ENCODE results near the gene KBTBD7.
"Not testable (repeated sequence)": the region's sequence is repeated elsewhere in the genome, so short reads cannot be mapped to it uniquely, and the experiment has no call there.

Gene KBTBD7

DNA sequence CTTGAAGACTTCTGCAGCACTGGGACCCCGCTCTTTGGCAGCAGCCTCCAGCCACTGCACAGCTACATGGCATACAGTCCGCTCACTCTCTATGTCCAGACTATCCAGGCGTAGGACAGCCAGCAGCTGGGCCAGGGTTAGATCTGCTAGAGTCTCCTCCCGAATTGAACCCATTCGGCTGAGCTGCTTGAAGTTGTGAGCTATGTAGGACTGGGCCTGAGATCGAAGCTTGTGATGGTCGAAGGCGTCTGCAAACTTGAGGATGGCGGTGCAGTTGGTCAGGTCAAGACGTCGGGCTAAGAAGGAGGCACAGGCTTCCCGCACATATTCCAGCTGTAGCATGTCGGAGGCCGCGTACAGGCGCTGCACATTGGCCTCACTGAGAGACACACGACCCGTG, 900 bp downstream of the KBTBD7 start:
- DNase-seq = no peak

DNA sequence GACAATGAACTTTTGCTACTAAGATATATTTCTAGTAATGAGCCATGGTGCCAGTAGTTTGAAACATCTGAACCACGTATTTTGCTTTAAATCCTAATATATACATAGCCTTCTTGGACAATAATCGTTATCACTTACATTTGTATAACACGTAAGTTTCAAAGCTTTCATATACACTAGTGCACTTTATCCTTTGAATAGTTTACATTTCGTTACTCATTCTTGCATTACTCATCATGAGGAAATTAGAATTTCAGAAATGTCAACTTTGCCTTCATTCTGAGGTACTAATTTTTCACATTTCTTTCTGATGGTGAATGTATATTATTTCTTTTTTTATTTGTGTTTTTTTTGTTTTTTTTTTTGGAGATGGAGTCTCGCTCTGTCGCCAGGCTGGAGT, 5.8 kb downstream of the KBTBD7 start:
- DNase-seq = no peak

DNA sequence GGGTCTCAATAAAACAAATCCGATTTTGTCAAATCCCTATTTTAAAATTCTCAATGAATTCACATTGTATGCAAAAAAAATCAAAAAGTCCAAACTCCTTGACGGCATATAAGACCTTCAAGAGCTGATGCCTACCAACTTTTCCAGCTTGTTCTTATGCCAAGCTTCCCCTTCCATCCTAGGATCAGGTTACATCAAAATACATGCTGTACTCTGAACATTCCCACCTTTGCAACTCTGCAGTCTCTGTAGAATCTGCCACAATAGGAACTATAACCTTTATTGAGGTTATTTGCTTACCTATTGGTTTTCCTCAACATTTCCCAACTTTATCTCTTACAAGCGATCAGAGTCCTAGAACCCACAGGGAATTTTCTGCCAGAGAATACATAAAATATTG, 7.9 kb downstream of the KBTBD7 start:
- no peak for DNase-seq

GRCh38 chr13:41182231-41182630, 12.1 kb downstream of the KBTBD7 start:
- no peak for DNase-seq

DNA sequence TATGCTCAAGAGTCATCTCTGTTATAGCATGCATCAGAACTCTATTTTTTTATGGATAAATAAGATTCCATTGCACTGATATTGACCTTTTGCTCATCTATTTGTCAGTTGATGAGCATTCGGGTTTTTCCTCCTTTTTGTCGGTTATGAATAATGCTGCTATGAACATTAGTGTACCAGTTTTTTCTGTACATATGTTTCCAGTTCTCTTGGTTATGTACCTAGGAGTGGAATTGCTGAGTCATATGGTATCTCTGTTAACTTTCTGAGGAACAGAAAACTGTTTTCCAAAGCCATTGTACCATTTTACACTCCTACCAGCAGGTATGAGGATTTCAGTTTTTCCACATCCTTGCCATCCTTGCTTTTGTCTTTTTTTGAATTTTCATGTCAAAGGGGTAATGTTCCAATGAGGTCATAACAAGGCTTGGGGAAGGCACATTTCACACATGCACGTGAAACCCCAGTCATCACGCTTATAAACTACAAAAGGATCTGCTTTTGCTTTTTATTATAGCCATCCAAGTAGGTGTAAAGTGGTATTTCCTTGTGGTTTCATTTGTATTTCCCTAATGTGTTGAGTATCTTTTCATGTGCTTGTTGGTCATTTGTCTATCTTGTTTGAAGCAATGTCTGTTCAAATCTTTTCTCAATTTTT, 14.6 kb downstream of the KBTBD7 start:
- DNase-seq = no peak

DNA sequence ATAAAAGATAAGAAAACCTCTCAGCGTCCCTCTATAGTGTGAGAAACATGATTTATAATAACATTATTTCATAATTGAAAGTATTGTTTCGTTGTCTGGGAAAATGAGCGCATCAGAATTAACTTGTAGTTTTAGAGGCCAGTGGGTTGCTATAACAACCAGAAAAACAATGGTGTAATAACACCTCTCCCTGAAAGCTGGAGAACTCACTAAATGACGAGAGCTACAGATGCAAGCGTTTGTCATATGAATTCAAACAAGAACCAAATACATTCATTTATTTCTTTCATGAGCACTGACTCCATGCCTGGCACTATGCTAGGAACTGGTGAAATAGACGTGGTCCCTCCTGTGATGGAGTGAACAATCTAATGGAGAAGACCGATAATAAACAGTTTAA, 16.3 kb downstream of the KBTBD7 start:
- DNase-seq = peak; percentile 11

GRCh38 chr13:41177616-41178015, 16.8 kb downstream of the KBTBD7 start:
- no peak for DNase-seq

DNA sequence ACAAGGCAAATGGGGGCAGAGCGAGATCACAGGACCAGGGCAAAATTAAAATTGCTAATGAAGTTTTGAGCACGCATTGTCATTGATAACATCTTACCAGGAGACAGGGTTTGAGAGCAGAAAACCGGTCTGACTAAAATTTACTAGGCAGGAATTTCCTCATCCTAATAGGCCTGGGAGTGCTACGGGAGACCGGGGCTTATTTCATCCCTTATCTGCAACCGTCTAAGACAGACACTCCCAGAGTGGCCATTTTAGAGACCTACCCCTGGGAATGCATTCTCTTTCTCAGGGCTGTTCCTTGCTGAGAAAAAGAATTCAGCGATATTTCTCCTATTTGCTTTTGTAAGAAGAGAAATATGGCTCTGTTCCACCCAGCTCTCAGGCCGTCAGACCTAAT, 18.8 kb downstream of the KBTBD7 start:
- not testable (repeated sequence) for DNase-seq

GRCh38 chr13:41162151-41162550, 32.2 kb downstream of the KBTBD7 start:
- no peak for DNase-seq

DNA sequence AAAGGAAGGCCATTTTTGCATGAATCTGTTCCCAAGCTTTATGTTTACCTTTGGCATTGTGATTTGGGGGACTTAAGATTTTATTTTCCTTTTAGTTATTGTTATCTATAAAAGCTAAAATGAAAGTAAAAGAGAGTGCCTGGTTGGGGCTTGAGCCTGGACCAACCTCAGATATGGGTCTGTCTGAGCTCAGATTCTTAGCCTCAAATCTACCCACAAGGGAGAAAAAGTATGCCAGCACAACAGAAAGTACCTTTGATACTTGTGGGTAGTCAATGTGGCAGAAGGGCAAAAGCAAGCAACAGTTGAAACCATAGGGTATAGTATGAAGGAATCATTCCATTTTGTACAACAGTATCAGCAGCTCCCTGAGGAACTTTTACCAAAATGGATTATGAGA, 35.2 kb downstream of the KBTBD7 start:
- no peak for DNase-seq

DNA sequence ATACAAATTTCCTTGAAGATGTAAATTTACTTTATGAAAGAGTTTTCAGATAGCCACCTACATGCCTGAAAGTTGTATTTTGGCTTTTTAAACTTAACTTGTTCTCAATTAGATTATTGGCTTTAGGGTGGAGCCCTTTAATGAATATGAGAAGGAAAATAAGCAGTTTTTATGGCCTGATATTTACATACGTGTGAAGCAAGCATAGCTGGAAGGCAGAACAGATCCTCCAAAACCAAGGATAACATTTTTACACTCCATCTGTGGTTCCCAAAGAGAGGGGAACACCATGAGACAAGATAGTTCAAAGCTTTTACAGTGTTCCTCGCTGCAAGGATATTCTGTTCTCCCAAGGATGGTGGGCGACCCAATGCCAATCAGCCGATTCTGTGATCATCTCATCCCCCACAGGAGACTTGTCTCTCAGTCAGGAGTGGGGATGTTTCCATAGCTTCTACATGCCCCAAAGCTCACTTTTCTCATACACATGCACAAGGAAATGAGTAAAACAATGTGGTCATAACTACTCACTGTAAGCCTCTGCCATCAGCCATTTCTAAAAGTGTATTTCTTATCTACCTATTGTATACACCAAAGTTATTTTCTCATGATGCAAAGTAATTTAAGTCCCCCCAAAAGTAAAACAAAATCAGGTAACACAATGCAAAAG, 37.2 kb downstream of the KBTBD7 start:
- no peak for DNase-seq

- no peak for DNase-seq
These were observed 37.7 kb downstream of the KBTBD7 start for GRCh38 chr13:41156620-41157019.

DNA sequence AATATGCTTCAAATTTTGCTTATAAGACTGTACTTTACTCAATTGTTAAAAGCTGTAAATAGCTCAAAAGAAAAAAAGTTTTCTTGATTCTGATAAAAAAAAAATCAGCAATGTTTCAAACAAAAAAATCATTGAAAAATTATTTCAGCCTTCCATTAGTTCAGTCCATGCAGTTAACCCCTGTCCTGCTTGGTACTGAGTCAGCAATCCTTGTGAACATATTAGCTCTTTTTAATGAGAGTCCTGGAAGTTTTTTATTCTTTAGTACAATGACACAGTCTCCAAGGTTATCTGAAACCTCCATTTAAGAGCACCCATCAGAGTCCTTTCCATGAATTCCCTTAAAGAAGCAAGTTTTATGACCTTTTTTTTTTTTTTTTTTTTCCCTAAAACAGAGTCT, 40.3 kb downstream of the KBTBD7 start:
- DNase-seq = no peak

GRCh38 chr13:41152005-41152404, 42.4 kb downstream of the KBTBD7 start:
- DNase-seq = no peak

- peak; percentile 16 for DNase-seq
These were observed 44.3 kb downstream of the KBTBD7 start for GRCh38 chr13:41150058-41150457.

GRCh38 chr13:41148419-41149283, 45.7 kb downstream of the KBTBD7 start:
- no peak for DNase-seq

- no peak for DNase-seq
These were observed 49.0 kb downstream of the KBTBD7 start for GRCh38 chr13:41145136-41145908.

DNA sequence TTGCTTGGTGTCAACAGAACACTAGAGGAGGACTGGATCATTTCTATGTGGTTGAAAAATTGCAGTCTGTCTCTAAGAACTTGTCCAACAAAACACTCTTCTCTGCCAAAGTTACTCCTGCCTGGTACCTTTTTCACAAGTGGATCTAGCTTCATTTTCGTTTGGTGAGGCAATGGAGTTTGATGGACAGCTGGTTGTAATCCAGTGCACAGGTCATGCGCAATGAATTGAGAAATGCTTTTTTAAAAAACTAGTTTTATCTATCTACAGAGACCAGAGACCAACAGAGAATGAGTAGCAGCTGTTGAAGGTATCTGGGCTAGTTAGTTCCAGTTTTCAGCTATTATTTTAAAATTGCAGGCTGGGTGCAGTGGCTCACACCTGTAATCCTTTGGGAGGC, 49.8 kb downstream of the KBTBD7 start:
- DNase-seq = no peak
